HG02571 (cell line): Measurements from ENCODE around the gene SMPDL3A.
A peak's percentile ranks its signal among the peaks of the same experiment; 100 is the strongest.

Experiments used
- ATAC-seq: cut with Tn5 transposase; IDR thresholded peaks from one replicate; pipeline ENCODE4 v1.9.1; 2021; ENCODE audit warnings: mild to moderate bottlenecking, moderate library complexity; ENCODE audit not compliant: unreplicated experiment

SMPDL3A gene

DNA sequence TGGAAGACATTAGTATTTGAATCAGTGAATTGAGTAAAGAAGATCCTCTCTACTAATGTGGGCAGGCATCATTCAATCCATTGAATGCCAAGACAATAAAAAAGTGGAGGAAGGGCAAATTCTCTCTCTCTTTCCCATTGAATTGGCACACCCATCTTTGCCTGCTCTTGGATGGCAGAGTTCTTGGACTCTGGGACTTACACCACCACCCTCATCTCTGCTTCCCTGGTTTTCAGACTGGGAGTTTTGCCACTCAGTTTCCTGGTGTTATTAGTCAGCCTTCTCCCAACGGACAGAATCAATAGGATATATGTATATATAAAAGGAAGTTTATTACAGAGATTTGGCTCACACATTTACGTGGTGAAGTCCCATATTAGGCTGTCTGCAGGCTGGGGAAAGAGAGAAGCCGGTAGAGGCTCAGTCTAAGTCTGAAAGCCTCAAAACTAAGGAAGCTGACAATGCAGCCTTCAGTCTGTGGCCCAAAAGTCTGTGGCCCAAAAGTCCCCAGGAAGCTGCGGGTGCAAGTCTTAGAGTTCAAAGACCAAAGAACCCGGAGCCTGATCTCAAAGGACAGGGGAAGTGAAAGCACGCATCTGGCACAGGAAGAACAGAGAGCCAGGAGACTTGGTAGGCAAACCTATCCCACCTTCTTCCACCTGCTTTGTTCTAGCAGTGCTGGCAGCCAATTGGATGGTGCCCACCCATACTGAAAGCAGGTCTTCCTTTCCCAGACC, 64.4 kb downstream of the SMPDL3A start:
- peak; percentile 61 for ATAC-seq
